ENCODE measurements around the gene RNF223.

Gene RNF223

DNA sequence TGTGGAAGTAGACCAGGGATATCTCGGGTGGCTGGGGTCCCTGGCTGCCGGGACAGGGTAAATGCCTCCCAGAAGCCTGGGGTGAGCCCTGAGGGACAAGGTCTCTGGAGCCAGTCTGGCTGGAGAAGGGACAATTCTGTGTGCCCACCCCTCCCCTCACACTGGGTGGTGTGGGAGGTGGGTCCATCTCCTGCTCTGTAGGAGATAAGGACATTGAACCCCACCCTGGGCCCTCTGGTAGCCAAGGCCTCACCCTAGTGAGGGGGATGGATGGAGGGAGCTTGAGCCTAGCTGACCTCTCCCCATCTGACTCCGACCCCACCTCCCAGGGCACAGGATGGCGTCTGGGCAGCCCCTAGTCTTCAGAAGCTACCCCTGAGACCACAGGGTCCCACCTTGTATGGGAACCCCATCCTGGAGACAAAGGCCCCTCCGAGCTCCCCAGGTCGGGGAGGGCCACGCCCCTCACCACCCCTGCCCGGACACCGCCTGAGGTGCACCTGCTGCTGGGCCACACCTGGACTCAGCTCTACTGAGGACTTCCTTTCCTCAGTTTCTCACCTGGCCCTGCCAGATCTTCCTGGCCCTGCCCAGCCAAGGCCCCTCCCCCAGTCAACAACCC is 49.8 kb downstream of the RNF223 start:
- peaks cover 0 to 46% (median 8%) of the 10 kb centered on the region in 5 experiments for H3K27me3 ChIP-seq (replicated peaks in 2 of 5; ENCODE audit: control insufficient read depth in 4 of 5, insufficient read depth in 5 of 5, low read length in 4 of 5)
- no peak overlapping the region for H3K27ac ChIP-seq (ENCODE audit: insufficient read depth in 1 of 2, low read depth in 1 of 2, low read length in 2 of 2, poor library complexity in 1 of 2, severe bottlenecking in 2 of 2)
- no peak for DNase-seq
- ChIA-PET CTCF (interaction anchor here (1.0 to 1.6 kb wide), 4 partner anchors 9 to 41 kb away, joined by 3 to 5 read pairs (median 4); no protein-coding TSS in a partner anchor), POLR2A (no interaction called here)
- WGBS (ENCODE audit: insufficient coverage) = 95% methylated on average over 8 of the region's 9 CpGs
- H3K9me3 ChIP-seq (ENCODE audit: control extremely low read depth in 1 of 5, control insufficient read depth in 4 of 5, insufficient read depth in 2 of 5, low read depth in 1 of 5, low read length in 4 of 5) = no peaks in the 10 kb centered on the region
- no peak overlapping the region for H3K4me3 ChIP-seq (ENCODE audit: control insufficient read depth in 1 of 7, extremely low read depth in 1 of 7, insufficient read depth in 4 of 7, low read depth in 2 of 7, low read length in 6 of 7)
- peaks cover 0 to 17% (median 14%) of the 10 kb centered on the region in 4 experiments for H3K4me1 ChIP-seq (ENCODE audit: control extremely low read depth in 1 of 4, control insufficient read depth in 4 of 4, insufficient read depth in 4 of 4, low read length in 3 of 4)
- no peaks in the 10 kb centered on the region for H3K36me3 ChIP-seq (ENCODE audit: control insufficient read depth in 4 of 4, insufficient read depth in 4 of 4, low read length in 3 of 4)

GRCh38 chr1:1023700-1024099 is 50.4 kb downstream of the RNF223 start:
- no peak for DNase-seq
- Histone ChIP-seq H3K9me3 (ENCODE audit: control extremely low read depth in 1 of 5, control insufficient read depth in 4 of 5, insufficient read depth in 2 of 5, low read depth in 1 of 5, low read length in 4 of 5) (no peaks in the 10 kb centered on the region), H3K27ac (ENCODE audit: insufficient read depth in 1 of 2, low read depth in 1 of 2, low read length in 2 of 2, poor library complexity in 1 of 2, severe bottlenecking in 2 of 2) (no peak overlapping the region), H3K4me1 (ENCODE audit: control extremely low read depth in 1 of 4, control insufficient read depth in 4 of 4, insufficient read depth in 4 of 4, low read length in 3 of 4) (peaks cover 0 to 19% (median 17%) of the 10 kb centered on the region in 4 experiments), H3K4me3 (ENCODE audit: control insufficient read depth in 1 of 7, extremely low read depth in 1 of 7, insufficient read depth in 4 of 7, low read depth in 2 of 7, low read length in 6 of 7) (no peak overlapping the region), H3K36me3 (ENCODE audit: control insufficient read depth in 4 of 4, insufficient read depth in 4 of 4, low read length in 3 of 4) (no peaks in the 10 kb centered on the region), H3K27me3 (replicated peaks in 2 of 5; ENCODE audit: control insufficient read depth in 4 of 5, insufficient read depth in 5 of 5, low read length in 4 of 5) (peaks cover 0 to 46% (median 8%) of the 10 kb centered on the region in 5 experiments)
- WGBS (ENCODE audit: insufficient coverage) = 83% methylated on average over 11 of the region's 13 CpGs
- CTCF ChIA-PET = interaction anchor here (1.0 to 1.6 kb wide), 3 partner anchors 10 to 39 kb away, joined by 3 to 5 read pairs (median 3); no protein-coding TSS in a partner anchor
- POLR2A ChIA-PET = no interaction called here

DNA sequence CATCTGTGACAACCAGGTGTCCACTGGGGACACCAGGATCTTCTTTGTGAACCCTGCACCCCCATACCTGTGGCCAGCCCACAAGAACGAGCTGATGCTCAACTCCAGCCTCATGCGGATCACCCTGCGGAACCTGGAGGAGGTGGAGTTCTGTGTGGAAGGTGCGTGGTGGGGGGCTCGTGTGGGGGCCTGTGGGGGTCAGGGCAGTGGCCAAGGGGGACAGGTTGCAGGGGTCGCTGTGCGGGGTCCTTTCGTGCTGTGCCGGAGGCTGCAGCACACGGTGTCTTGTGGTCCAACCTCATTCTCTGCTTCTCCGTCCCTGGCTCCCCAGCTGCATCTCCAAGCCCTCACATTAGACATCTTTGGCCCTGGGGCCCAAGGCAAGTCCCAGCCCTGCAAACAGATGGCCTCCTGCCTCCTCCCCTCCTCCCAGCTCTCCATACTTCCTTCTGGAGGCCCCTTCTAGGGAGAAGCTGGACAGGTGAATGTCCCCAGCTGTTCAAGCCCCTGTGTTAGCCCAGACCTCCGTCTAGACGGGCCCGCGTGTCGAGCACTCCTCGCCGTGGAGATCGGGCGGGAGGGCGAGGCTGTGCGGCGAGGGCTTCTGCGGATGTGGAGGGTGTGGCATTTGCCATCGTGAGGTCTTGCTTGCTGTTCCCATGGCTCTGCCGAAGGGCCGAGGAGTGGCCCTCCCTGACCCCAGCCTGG is 51.6 kb downstream of the RNF223 start:
- Histone ChIP-seq H3K9me3 (ENCODE audit: control extremely low read depth in 1 of 5, control insufficient read depth in 4 of 5, insufficient read depth in 2 of 5, low read depth in 1 of 5, low read length in 4 of 5) (no peaks in the 10 kb centered on the region), H3K4me3 (ENCODE audit: control insufficient read depth in 1 of 7, extremely low read depth in 1 of 7, insufficient read depth in 4 of 7, low read depth in 2 of 7, low read length in 6 of 7) (no peak overlapping the region), H3K27ac (ENCODE audit: insufficient read depth in 1 of 2, low read depth in 1 of 2, low read length in 2 of 2, poor library complexity in 1 of 2, severe bottlenecking in 2 of 2) (no peak overlapping the region), H3K27me3 (replicated peaks in 2 of 5; ENCODE audit: control insufficient read depth in 4 of 5, insufficient read depth in 5 of 5, low read length in 4 of 5) (peaks cover 0 to 45% (median 8%) of the 10 kb centered on the region in 5 experiments), H3K36me3 (ENCODE audit: control insufficient read depth in 4 of 4, insufficient read depth in 4 of 4, low read length in 3 of 4) (no peaks in the 10 kb centered on the region), H3K4me1 (ENCODE audit: control extremely low read depth in 1 of 4, control insufficient read depth in 4 of 4, insufficient read depth in 4 of 4, low read length in 3 of 4) (peaks cover 0 to 19% (median 17%) of the 10 kb centered on the region in 4 experiments)
- WGBS (ENCODE audit: insufficient coverage) = 76% methylated on average over 24 of the region's 27 CpGs
- CTCF ChIA-PET = interaction anchor here (0.9 kb wide), 1 partner anchor 13 kb away, joined by 4 read pairs; no protein-coding TSS in a partner anchor
- POLR2A ChIA-PET = no interaction called here
- no peak for DNase-seq

DNA sequence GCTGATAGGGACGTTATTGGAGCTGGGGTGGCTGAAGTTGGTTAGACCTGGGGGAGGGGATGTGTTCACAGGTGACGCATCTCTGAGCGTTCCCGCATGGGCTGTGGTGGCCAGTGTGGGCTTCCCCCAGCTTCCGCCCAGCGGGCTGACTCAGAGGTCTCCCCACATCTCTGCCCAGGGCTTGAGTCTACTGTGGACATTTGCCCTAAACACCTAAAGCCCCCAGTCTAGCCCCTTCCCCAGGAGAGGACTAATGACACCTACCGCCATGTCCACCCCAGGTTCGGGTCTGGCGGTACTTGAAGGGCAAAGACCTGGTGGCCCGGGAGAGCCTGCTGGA is 52.2 kb downstream of the RNF223 start:
- peaks cover 0 to 41% (median 8%) of the 10 kb centered on the region in 5 experiments for H3K27me3 ChIP-seq (replicated peaks in 2 of 5; ENCODE audit: control insufficient read depth in 4 of 5, insufficient read depth in 5 of 5, low read length in 4 of 5)
- no peak overlapping the region for H3K4me3 ChIP-seq (ENCODE audit: control insufficient read depth in 1 of 7, extremely low read depth in 1 of 7, insufficient read depth in 4 of 7, low read depth in 2 of 7, low read length in 6 of 7)
- CTCF ChIA-PET = interaction anchor here (0.9 kb wide), 1 partner anchor 14 kb away, joined by 4 read pairs; no protein-coding TSS in a partner anchor
- POLR2A ChIA-PET = no interaction called here
- peaks cover 0 to 19% (median 17%) of the 10 kb centered on the region in 4 experiments for H3K4me1 ChIP-seq (ENCODE audit: control extremely low read depth in 1 of 4, control insufficient read depth in 4 of 4, insufficient read depth in 4 of 4, low read length in 3 of 4)
- 95% methylated on average over 8 of the region's 10 CpGs for WGBS (ENCODE audit: insufficient coverage)
- H3K9me3 ChIP-seq (ENCODE audit: control extremely low read depth in 1 of 5, control insufficient read depth in 4 of 5, insufficient read depth in 2 of 5, low read depth in 1 of 5, low read length in 4 of 5) = no peaks in the 10 kb centered on the region
- H3K27ac ChIP-seq (ENCODE audit: insufficient read depth in 1 of 2, low read depth in 1 of 2, low read length in 2 of 2, poor library complexity in 1 of 2, severe bottlenecking in 2 of 2) = no peak overlapping the region
- H3K36me3 ChIP-seq (ENCODE audit: control insufficient read depth in 4 of 4, insufficient read depth in 4 of 4, low read length in 3 of 4) = no peaks in the 10 kb centered on the region
- no peak for DNase-seq

DNA sequence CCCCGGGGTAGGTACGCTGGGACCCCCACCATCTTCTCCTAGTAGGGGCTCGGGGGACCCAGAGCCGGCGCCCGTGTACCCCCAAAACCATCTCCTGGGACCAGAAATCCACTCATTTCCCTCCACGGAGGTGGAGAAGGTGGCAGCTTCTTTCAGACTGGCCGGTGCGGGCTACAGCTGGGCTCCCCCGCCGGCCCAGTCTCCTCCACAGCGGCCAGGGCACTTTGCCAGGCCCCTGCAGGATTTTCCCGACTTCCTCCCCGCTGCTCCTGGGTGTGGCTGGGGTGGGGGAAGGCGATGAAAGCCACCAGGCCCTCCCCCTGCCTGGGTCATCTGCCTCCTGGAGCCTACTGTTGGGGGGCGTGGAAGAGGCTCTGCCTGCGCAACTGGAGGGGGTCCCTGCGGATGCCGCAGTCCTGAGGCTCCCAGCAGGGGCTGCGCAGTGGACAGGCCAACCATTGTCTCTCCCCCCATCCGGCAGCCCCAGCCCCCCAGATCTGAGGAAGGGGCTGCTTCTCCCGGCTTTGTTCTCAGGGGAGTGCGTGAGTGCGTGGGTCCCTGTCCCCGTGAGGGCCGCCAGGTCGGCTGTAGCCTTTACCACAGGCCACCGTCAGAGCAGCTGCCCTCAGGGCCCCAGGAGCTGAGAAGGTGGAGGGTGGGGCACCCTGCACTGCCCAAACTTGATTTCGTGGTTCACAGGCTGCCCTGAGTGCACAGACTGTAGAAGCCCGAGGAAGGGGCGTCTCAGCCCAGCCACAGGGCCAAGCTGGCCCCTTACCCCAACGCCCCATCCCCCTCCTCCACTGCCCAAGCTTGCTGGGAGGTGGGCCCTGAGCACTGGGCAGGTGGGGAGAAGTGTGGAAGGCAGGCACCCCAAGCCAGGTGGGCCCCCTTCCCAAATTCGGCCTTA is 52.8 kb downstream of the RNF223 start:
- H3K36me3 ChIP-seq (ENCODE audit: control insufficient read depth in 4 of 4, insufficient read depth in 4 of 4, low read length in 3 of 4) = no peaks in the 10 kb centered on the region
- peaks cover 0 to 17% (median 16%) of the 10 kb centered on the region in 4 experiments for H3K4me1 ChIP-seq (ENCODE audit: control extremely low read depth in 1 of 4, control insufficient read depth in 4 of 4, insufficient read depth in 4 of 4, low read length in 3 of 4)
- no peaks in the 10 kb centered on the region for H3K9me3 ChIP-seq (ENCODE audit: control extremely low read depth in 1 of 5, control insufficient read depth in 4 of 5, insufficient read depth in 2 of 5, low read depth in 1 of 5, low read length in 4 of 5)
- no peak for DNase-seq
- H3K27ac ChIP-seq (ENCODE audit: insufficient read depth in 1 of 2, low read depth in 1 of 2, low read length in 2 of 2, poor library complexity in 1 of 2, severe bottlenecking in 2 of 2) = no peak overlapping the region
- WGBS (ENCODE audit: insufficient coverage) = 22% methylated on average over 23 of the region's 33 CpGs
- peaks cover 0 to 37% (median 8%) of the 10 kb centered on the region in 5 experiments for H3K27me3 ChIP-seq (replicated peaks in 2 of 5; ENCODE audit: control insufficient read depth in 4 of 5, insufficient read depth in 5 of 5, low read length in 4 of 5)
- POLR2A ChIA-PET = no interaction called here
- CTCF ChIA-PET = interaction anchor here (1.0 kb wide), 1 partner anchor 10 kb away, joined by 4 read pairs; no protein-coding TSS in a partner anchor
- peak overlapping the region in 1 of 7 experiments; percentile 38 for H3K4me3 ChIP-seq (ENCODE audit: control insufficient read depth in 1 of 7, extremely low read depth in 1 of 7, insufficient read depth in 4 of 7, low read depth in 2 of 7, low read length in 6 of 7)
